GM12873 (cell line): ENCODE results near the gene COL8A2.

Experiments used
- TF ChIP-seq, protein P1 (sequence below): IDR thresholded peaks from 2 replicates; pipeline ENCODE4 v1.5.1; 2012; ENCODE audit warnings: low read depth, mild to moderate bottlenecking, moderate library complexity, low read length, control low read depth; ENCODE audit not compliant: insufficient read depth; ENCODE audit errors: missing control alignments

The COL8A2 gene

DNA sequence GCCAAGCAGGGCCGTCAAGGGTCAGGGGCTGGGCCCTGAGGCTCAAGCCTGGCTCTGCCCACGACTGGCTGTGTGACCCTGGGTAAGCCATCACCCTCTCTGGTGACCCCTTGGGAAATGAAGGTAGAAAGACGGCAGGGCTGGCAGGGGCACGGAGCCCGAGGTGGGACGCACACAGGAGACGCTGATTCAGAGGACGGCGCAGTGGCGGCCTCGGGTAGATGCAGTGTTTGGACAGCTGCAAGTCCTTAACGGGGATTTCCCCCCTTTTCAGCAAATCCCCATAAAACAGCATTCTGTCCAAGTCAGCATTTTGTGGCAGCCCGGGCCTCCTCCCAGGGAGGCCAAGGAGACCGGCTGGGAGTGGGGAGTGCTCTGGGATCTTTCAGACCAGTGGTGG lies 16.7 kb downstream of the COL8A2 start:
- TF ChIP-seq, protein P1, sequence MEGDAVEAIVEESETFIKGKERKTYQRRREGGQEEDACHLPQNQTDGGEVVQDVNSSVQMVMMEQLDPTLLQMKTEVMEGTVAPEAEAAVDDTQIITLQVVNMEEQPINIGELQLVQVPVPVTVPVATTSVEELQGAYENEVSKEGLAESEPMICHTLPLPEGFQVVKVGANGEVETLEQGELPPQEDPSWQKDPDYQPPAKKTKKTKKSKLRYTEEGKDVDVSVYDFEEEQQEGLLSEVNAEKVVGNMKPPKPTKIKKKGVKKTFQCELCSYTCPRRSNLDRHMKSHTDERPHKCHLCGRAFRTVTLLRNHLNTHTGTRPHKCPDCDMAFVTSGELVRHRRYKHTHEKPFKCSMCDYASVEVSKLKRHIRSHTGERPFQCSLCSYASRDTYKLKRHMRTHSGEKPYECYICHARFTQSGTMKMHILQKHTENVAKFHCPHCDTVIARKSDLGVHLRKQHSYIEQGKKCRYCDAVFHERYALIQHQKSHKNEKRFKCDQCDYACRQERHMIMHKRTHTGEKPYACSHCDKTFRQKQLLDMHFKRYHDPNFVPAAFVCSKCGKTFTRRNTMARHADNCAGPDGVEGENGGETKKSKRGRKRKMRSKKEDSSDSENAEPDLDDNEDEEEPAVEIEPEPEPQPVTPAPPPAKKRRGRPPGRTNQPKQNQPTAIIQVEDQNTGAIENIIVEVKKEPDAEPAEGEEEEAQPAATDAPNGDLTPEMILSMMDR, result no peak

DNA sequence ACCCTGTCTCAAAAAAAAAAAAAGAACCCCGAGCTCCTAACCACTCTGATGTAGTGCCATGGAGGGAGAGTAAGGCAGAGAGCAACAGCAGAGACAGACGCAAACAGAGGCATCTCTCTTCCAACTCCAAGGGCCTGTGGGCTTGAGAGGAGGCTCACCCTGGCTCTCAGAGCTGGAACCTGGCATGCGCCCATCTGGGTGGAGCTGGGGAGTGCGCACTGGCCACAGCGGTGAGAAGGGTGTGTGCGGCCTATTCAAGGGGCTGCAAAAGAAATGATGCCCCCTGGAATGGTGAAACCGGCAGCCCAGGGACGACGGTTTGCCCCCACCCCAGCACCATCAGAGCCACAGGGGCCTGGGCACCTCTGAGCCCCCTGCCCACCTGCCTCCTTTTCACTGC lies 17.6 kb downstream of the COL8A2 start:
- TF ChIP-seq, protein P1, result no peak

DNA sequence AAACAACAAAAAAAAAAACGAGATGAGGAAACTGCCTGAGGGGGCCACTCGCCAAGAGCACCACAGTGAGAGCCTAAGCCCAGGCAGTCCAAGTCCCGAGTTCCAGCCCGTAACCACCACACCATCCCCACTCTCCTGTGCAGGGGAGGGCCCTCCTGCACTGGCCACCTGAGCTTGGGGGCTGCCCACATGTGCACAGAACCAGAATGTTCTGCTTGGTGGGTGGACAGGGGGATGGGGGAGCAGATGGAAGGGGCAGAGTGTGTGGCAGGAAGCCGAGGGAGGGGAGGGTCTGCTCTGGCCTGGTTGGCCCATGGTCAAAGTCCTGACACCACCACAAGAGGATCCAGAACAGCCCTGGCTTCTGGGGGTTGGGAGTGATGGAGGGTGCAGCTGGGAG lies 18.8 kb downstream of the COL8A2 start:
- TF ChIP-seq, protein P1, result no peak

DNA sequence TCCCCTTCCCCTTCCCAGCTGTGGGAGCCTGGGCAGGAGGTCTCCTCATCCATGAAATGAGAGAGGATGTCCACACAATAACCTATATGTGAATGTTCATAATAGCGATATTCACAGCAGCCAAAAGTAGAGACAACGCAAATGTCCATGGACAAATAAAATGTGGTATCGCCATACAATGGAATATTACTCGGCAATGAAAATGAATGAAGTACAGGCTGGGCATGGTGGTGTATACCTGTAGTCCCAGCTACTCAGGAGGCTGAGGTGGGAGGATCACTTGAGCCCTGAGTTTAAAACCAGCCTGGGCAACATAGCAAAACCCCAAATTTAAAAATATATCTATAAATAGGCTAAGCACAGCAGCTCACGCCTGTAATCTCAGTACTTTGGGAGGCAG lies 23.5 kb downstream of the COL8A2 start:
- TF ChIP-seq, protein P1, result no peak

DNA sequence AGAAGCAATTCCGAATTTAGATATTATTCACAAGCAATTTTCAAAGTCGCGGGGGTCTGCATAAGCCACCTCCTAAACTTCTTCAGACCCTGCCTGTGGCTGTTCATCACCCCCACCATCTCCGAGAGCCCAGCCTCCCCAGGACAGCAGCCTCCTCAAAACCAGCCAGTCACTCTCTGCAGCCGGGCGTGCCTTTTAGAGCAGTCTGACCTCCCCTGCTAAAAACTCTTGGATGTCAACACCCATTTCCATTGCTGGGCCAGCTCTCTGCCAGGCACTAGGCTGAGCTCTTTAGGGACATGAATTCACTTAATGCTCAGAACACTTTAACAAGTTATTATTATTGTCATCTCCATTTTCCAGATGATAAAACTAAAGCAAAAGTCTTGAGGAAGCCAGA lies 24.6 kb downstream of the COL8A2 start:
- TF ChIP-seq, protein P1, result no peak

DNA sequence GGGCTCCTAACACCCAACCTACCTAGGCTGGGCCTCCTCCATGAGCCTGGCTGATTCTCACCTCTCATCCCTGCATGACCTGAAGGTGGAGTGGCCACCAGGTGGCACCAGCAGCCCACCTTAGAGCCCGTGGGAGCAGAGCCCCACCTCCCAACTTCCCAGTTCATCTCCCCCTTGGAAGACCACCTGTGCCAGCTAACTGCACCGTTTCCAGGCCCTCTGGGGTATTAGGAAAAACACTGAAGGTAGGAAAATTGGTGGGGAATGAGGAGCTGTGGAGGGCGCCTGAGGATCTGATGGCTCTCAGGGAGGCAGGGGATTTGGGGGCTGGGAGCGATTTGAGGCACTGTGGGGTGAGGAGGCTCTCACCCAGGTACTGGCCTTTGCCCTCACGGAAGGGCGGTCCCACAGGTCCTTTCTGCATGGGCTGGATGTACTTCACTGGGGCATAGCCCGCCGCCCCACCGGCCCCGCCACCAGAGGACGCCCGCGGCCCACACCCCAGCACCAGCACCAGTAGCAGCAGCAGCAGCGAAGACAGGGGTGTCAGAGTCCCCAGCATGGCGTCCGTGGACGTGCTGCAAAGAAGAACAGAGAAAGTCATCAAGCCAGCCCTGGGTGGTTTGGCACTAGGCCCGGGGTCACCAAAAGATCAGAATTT lies 25.2 kb downstream of the COL8A2 start:
- TF ChIP-seq, protein P1, result peak; percentile 87

DNA sequence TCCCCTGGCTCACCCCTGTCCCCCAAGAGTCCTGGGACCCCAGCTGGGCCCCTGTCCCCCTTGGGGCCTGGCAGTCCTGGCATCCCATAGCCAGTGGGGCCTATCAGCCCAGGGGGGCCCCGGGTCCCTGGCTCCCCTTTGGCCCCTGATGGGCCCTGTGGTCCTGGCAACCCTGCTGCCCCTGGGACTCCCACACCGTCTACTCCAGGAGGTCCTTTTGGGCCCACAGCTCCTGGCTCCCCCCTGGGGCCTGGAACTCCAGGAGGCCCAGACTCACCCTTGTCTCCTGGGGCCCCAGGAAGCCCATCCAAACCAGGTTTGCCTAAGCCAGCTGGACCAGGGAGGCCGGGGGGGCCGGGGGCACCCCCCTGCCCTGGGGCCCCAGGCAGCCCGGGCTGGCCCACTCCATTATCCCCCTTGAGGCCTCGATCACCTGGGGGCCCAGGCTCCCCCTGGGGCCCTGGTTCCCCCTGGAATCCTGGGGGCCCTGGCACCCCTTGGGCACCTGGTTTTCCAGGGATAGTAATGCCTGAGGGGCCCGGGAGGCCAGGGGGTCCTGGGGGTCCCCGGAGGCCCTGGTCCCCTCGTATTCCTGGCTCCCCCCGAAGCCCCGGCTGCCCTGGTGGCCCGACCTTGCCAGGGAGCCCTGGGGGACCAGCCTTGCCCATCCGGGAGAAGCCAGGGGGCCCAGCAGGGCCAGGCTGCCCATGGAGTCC lies 26.2 kb downstream of the COL8A2 start:
- TF ChIP-seq, protein P1, result no peak
